ENCODE measurements around the gene ZBTB7C. TPM values are rescaled to one million over a fixed set of nuclear protein-coding genes. Genes with fewer than 3 reads are reported as not detected.
A peak's percentile ranks its signal among the peaks of the same experiment; 100 is the strongest.

ZBTB7C gene
- total RNA-seq, 3 donors from 2014 or later = 5.6 to 26.5 (median 6.1) TPM

- no peak overlapping the region for H3K4me3 ChIP-seq
- H3K27me3 ChIP-seq = no peaks in the 10 kb centered on the region
- H3K27ac ChIP-seq = peak overlapping the region; percentile 8 to 32
- H3K9me3 ChIP-seq = no peaks in the 10 kb centered on the region
- no peak for DNase-seq (ENCODE audit: low spot score in 2 of 2)
- TF ChIP-seq POLR2AphosphoS5 (IDR thresholded peaks at IDR 0.05) (no peak), CTCF (IDR thresholded peaks at IDR 0.05) (no peak), POLR2A (IDR thresholded peaks at IDR 0.05) (no peak)
- intact Hi-C loops (cut with DNase I; ENCODE audit: low total_unique reads) = no loop called here
- H3K36me3 ChIP-seq = no peaks in the 10 kb centered on the region
- H3K4me1 ChIP-seq = no peaks in the 10 kb centered on the region
Measured at GRCh38 chr18:48215876-48216638, 193.1 kb downstream of the ZBTB7C start.

GRCh38 chr18:48213791-48214190, 195.4 kb downstream of the ZBTB7C start:
- TF ChIP-seq CTCF (IDR thresholded peaks at IDR 0.05) = no peak
- no peak for TF ChIP-seq POLR2AphosphoS5 (IDR thresholded peaks at IDR 0.05)
- TF ChIP-seq POLR2A (IDR thresholded peaks at IDR 0.05) = no peak
- no peak overlapping the region for H3K4me3 ChIP-seq
- H3K27me3 ChIP-seq = no peaks in the 10 kb centered on the region
- no peak overlapping the region for H3K27ac ChIP-seq
- peak in 1 of 2 donors; percentile 2 for DNase-seq (ENCODE audit: low spot score in 2 of 2)
- H3K4me1 ChIP-seq = no peaks in the 10 kb centered on the region
- H3K9me3 ChIP-seq = no peaks in the 10 kb centered on the region
- no peaks in the 10 kb centered on the region for H3K36me3 ChIP-seq
- intact Hi-C loops (cut with DNase I; ENCODE audit: low total_unique reads) = no loop called here

GRCh38 chr18:48208432-48209140, 200.6 kb downstream of the ZBTB7C start:
- H3K4me3 ChIP-seq = no peak overlapping the region
- no peaks in the 10 kb centered on the region for H3K9me3 ChIP-seq
- no peak for TF ChIP-seq POLR2A (IDR thresholded peaks at IDR 0.05)
- TF ChIP-seq CTCF (IDR thresholded peaks at IDR 0.05) = no peak
- no peak for TF ChIP-seq POLR2AphosphoS5 (IDR thresholded peaks at IDR 0.05)
- no peak overlapping the region for H3K27ac ChIP-seq
- H3K27me3 ChIP-seq = no peaks in the 10 kb centered on the region
- no peak for DNase-seq (ENCODE audit: low spot score in 2 of 2)
- H3K4me1 ChIP-seq = no peaks in the 10 kb centered on the region
- intact Hi-C loops (cut with DNase I; ENCODE audit: low total_unique reads) = no loop called here
- H3K36me3 ChIP-seq = no peaks in the 10 kb centered on the region

- Histone ChIP-seq H3K27me3 (no peaks in the 10 kb centered on the region), H3K36me3 (no peaks in the 10 kb centered on the region), H3K4me1 (no peaks in the 10 kb centered on the region), H3K4me3 (no peak overlapping the region), H3K27ac (no peak overlapping the region), H3K9me3 (no peaks in the 10 kb centered on the region)
- intact Hi-C loops (cut with DNase I; ENCODE audit: low total_unique reads) = no loop called here
- TF ChIP-seq POLR2AphosphoS5 (IDR thresholded peaks at IDR 0.05) (no peak), CTCF (IDR thresholded peaks at IDR 0.05) (no peak), POLR2A (IDR thresholded peaks at IDR 0.05) (no peak)
- DNase-seq (ENCODE audit: low spot score in 2 of 2) = no peak
Measured at GRCh38 chr18:48207733-48208132, 201.4 kb downstream of the ZBTB7C start.

GRCh38 chr18:48206887-48207286, 202.3 kb downstream of the ZBTB7C start:
- intact Hi-C loops (cut with DNase I; ENCODE audit: low total_unique reads) = no loop called here
- Histone ChIP-seq H3K4me3 (no peak overlapping the region), H3K27me3 (no peaks in the 10 kb centered on the region), H3K9me3 (no peaks in the 10 kb centered on the region), H3K27ac (no peak overlapping the region), H3K36me3 (no peaks in the 10 kb centered on the region), H3K4me1 (no peaks in the 10 kb centered on the region)
- DNase-seq (ENCODE audit: low spot score in 2 of 2) = no peak
- TF ChIP-seq POLR2AphosphoS5 (IDR thresholded peaks at IDR 0.05) = no peak
- no peak for TF ChIP-seq POLR2A (IDR thresholded peaks at IDR 0.05)
- TF ChIP-seq CTCF (IDR thresholded peaks at IDR 0.05) = no peak
